ENCODE measurements around the gene SYCN.

Gene SYCN

DNA sequence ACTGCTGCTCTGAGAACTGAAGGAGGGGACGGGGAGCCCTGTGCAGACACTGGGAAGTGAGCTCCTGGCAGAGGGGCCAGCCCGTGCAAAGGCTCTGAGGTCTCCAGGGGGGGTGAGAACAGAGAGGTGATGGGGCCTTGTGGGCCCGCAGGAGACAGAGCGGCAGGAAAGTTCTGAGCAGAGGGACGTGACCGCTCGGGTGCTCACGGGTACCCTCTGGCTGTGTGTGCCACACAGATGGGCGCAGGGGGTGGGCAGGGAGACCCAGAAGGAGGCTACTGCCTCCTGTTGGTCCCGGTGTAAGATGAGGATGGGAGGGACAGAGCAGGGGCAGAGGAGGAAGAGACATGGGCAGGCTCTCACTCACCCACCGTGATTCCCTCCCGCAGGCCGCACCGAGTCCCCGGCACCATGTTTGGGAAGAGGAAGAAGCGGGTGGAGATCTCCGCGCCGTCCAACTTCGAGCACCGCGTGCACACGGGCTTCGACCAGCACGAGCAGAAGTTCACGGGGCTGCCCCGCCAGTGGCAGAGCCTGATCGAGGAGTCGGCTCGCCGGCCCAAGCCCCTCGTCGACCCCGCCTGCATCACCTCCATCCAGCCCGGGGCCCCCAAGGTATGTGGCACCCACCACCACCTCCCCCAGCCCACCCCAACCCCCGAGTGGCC is 34.8 kb downstream of the SYCN start:
- DNase-seq: no peak

- DNase-seq: no peak
Measured at GRCh38 chr19:39168258-39169142, 35.6 kb downstream of the SYCN start.

GRCh38 chr19:39167461-39168257 is 36.4 kb downstream of the SYCN start:
- DNase-seq: no peak

GRCh38 chr19:39166571-39167391 is 37.3 kb downstream of the SYCN start:
- peak; percentile 5 for DNase-seq

GRCh38 chr19:39165857-39166256 is 38.2 kb downstream of the SYCN start:
- no peak for DNase-seq

GRCh38 chr19:39164289-39164688 is 39.8 kb downstream of the SYCN start:
- no peak for DNase-seq

DNA sequence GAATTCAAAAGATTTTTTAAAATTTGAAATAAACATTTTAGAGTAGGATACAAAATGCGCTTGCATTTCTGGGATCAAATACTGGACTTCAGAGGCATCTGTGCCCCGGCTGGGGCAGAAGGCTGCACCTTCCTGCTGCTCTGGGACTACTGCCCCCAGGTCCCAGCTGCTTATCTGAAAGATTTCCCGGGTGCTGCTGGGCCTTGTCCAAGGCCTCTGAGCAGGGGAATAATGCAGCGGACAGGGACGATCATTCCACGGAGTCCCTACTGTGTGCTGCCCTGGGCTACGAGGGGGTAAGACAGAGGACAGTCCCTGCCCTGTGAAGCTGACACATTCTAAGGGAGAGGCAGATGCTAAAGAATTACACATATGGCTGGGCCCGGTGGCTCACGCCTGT is 40.4 kb downstream of the SYCN start:
- DNase-seq: no peak

GRCh38 chr19:39162441-39163043 is 41.5 kb downstream of the SYCN start:
- DNase-seq: no peak

- no peak for DNase-seq
Measured at GRCh38 chr19:39160889-39161672, 43.0 kb downstream of the SYCN start.

- DNase-seq: no peak
Measured at GRCh38 chr19:39160523-39160861, 43.6 kb downstream of the SYCN start.

DNA sequence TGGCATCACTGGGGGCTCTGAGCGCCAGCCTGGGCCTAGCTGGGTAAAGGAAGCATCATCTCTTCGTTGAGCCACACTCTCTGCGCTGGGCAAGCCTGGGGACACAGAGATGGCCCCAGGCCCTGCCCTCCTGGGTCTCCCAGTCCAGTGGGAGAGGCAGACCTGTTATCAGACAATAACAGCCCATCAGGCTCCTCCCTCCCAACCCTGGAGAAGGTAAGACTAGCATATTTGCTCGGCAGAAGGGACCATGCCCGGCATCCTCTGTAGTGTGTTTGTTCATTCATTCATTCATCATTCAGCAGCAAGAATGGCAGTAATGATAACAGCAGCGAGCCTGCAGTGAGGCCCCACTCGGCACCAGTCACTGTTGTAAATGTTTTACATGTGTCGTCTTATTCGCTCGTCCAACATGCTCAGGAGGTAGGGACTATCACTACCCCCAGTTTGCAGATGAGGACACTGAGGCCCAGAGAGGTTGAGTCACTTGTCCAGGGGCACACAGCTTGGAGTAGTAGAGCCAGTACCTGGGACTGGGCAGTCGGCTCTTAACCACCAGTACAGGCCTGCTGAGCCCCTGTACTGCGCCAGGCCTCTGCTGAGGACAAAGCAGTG is 45.3 kb downstream of the SYCN start:
- no peak for DNase-seq

GRCh38 chr19:39157997-39158389 is 46.1 kb downstream of the SYCN start:
- DNase-seq: no peak

DNA sequence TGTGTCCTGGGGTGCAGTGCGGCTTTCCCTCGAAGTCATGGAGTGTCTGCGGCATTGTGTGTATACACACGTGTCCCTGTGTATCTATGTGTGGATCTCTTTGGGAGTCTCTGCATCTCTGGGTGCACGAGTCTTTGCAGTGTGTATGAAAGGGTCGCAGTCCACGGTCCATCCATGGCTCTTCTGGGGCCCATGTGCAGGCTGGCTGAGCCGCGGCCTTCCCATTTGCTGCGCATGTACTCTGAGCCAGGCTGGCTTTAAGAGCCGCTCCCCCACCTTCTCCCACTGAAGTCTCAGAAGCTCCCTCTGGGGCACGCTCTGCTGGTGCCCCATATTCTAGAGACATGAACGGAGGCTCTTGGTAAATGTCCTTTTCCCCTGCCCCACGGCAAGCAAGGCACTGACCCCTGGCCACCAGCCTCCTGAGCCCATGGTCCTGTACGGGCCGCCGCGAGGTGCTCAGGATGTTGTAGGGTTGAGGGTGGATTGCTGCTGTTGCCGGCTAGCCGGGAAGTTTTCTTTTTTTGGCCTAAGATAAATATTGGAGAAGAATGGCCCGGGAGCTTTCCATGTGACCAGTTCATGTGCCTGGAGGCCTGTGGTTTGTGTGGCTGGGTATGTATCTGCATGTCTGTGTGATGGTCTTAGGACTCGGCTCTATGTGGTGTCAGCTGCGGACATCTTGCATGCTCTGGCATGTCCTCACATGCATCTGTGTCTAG is 46.6 kb downstream of the SYCN start:
- no peak for DNase-seq

GRCh38 chr19:39156326-39157230 is 47.5 kb downstream of the SYCN start:
- DNase-seq: no peak

GRCh38 chr19:39155741-39156140 is 48.3 kb downstream of the SYCN start:
- no peak for DNase-seq

GRCh38 chr19:39155114-39155700 is 48.9 kb downstream of the SYCN start:
- no peak for DNase-seq

DNA sequence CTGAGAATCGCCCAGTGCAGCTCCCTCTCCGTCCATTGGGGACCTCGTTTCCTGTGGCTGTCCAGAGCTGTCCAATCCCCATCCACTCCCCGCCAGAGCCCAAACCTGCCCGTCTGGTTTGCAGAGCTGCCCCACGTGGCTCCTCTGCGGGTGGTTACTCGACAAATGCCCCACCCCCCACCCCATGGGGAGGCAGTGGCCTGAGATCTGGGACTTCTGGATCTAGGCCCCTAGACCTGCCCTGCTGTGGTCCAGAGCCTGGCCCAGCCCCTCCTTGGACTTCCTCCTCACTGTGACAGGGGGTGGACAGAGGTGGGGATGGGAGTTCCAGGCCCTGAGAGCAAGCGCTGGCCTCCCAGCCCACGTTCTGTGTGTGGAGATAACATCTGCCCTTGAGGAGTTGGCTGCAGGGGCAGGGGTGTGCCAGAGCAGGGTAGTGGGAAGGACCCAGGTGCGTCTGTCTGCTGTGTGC is 49.4 kb downstream of the SYCN start:
- no peak for DNase-seq

GRCh38 chr19:39154100-39154628 is 49.9 kb downstream of the SYCN start:
- no peak for DNase-seq
